Gastroesophageal sphincter (tissue), 3 donors: Measurements from ENCODE around the gene DHRS4.

Source experiments
- EP300 ChIP-seq: sonication (generic); formaldehyde crosslinking; IDR thresholded peaks from one replicate; pipeline ENCODE4 v1.6.1; 2017; ENCODE audit warnings: antibody characterized with exemption, mild to moderate bottlenecking
- POLR2A ChIP-seq, 2 donors: fragments of 450-650 bp; IDR thresholded peaks; one replicate each; pipeline ENCODE4 v1.6.1; 2017; ENCODE audit warnings: antibody characterized with exemption in 2 of 2, mild to moderate bottlenecking in 2 of 2, moderate library complexity in 1 of 2
- POLR2AphosphoS5 ChIP-seq: sonication (generic); formaldehyde crosslinking; IDR thresholded peaks from one replicate; pipeline ENCODE4 v1.6.1; 2017; ENCODE audit warnings: antibody characterized with exemption
- TF ChIP-seq, protein P1 (sequence below), 4 experiments: fragments of 200-600 bp in 2 of 4; fragments of 450-650 bp in 2 of 4; sonication (generic) in 1 of 4; IDR thresholded peaks; one replicate each; pipeline ENCODE4 v1.5.1; 2017 to 2019; ENCODE audit warnings: antibody characterized with exemption in 4 of 4, mild to moderate bottlenecking in 2 of 4, moderate library complexity in 2 of 4

DNA sequence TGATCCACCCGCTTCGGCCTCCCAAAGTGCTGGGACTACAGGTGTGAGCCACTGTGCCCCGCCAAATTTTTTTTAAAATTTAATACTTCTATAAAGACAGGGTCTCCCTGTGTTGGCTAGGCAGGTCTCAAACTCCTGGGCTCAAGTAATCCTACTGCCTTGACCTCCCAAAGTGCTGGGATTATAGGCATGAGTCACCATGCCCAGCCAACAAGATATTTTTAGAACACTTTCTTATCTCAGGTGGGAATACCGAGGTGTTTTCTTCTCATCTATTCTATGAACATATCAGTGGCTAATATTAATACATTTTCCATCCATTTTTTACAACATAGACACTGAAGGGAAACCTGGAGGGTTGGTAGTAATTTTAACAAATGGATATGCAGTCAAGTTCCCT lies 38.0 kb upstream of the DHRS4 start:
- TF ChIP-seq, protein P1, sequence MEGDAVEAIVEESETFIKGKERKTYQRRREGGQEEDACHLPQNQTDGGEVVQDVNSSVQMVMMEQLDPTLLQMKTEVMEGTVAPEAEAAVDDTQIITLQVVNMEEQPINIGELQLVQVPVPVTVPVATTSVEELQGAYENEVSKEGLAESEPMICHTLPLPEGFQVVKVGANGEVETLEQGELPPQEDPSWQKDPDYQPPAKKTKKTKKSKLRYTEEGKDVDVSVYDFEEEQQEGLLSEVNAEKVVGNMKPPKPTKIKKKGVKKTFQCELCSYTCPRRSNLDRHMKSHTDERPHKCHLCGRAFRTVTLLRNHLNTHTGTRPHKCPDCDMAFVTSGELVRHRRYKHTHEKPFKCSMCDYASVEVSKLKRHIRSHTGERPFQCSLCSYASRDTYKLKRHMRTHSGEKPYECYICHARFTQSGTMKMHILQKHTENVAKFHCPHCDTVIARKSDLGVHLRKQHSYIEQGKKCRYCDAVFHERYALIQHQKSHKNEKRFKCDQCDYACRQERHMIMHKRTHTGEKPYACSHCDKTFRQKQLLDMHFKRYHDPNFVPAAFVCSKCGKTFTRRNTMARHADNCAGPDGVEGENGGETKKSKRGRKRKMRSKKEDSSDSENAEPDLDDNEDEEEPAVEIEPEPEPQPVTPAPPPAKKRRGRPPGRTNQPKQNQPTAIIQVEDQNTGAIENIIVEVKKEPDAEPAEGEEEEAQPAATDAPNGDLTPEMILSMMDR (IDR thresholded peaks at IDR 0.05): no peak
- no peak for TF ChIP-seq POLR2A (IDR thresholded peaks at IDR 0.05)
- no peak for TF ChIP-seq POLR2AphosphoS5
- TF ChIP-seq EP300: no peak
